Fibroblast of the aortic adventitia (primary cell): ENCODE results near the gene DIPK1C. TPM values are rescaled to one million over a fixed set of nuclear protein-coding genes. Genes with fewer than 3 reads are reported as not detected.

Experiments used
- DNase-seq: peaks from one replicate; pipeline ENCODE4 v3.0.0-alpha.2; 2010; ENCODE audit warnings: low read depth
- H3K4me3 ChIP-seq: 2 replicates; pipeline ENCODE4 v1.5.1; 2011; ENCODE audit warnings: low read depth, mild to moderate bottlenecking, control low read depth, low read length, moderate library complexity
- CTCF ChIP-seq: IDR thresholded peaks from 2 replicates; pipeline ENCODE4 v1.5.1; 2011; ENCODE audit warnings: mild to moderate bottlenecking, low read length, control low read depth, inconsistent platforms; ENCODE audit not compliant: insufficient read depth
- total RNA-seq: library from RNA; depleted of rRNA; stranded (reverse); fragments of >200 nt; gene quantifications from 2 replicates; pipeline ENCODE4 v1.2.3, GENCODE V29; 2012; ENCODE audit warnings: low replicate concordance

The DIPK1C gene
- total RNA-seq, 1 donor, result not detected

DNA sequence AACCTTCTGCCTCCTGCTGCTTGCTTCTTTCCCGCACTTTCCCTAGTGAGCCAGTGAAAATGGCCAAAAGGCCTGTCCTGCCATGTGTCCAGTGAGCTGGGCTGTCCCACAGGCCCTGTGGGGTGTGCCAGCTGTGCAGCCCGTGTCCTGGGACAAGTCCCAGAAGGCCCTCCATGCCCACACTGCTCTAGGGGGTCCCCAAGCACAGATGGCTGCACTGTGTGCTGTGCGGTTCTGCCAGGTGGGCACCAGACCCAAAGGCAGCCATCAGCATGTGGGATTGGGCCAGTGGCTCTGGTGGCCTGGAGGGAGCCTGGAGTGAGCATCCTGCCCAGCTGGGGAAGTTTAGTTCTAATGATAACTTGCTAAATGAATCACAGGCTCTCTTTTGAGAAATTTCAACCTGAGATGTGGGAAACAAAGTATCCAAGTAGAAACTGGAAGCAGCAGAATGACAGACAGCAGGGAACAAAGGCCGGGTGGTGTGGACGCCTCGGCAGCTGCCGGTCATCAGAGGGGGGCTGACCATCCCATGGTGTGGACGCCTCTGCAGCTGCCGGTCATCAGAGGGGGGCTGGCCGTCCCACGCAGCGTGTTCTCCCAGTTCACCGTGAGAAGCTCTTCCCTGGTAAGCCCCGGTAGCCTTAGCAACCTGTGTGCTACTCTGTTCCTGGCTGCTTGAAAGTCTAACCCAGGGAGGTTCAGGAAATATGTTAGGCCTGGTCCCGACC is 29.2 kb upstream of the DIPK1C start:
- no peak overlapping the region for H3K4me3 ChIP-seq
- DNase-seq, result no peak
- no peak for TF ChIP-seq CTCF

DNA sequence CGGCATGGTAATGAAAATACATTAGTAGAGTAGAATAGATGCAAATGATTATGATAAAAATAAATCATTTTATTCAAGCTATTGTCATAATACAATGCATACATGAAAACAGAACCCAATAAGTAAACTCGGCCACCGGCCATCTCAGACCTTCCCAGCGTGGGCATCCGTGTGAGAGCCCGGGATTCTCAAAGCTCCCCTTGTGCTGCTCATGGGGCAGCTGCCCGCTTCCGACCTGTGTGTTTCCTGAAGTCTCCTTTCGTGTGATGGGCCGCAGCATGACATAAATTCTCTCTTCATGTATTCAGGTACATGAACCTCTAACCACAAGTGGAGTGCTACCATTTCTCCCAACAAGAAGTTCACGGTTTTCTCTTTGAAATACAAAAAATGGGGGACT is 25.6 kb upstream of the DIPK1C start:
- no peak for TF ChIP-seq CTCF
- DNase-seq, result no peak
- no peak overlapping the region for H3K4me3 ChIP-seq

- no peak for DNase-seq
These were observed 23.1 kb upstream of the DIPK1C start for GRCh38 chr18:74480149-74480651.

DNA sequence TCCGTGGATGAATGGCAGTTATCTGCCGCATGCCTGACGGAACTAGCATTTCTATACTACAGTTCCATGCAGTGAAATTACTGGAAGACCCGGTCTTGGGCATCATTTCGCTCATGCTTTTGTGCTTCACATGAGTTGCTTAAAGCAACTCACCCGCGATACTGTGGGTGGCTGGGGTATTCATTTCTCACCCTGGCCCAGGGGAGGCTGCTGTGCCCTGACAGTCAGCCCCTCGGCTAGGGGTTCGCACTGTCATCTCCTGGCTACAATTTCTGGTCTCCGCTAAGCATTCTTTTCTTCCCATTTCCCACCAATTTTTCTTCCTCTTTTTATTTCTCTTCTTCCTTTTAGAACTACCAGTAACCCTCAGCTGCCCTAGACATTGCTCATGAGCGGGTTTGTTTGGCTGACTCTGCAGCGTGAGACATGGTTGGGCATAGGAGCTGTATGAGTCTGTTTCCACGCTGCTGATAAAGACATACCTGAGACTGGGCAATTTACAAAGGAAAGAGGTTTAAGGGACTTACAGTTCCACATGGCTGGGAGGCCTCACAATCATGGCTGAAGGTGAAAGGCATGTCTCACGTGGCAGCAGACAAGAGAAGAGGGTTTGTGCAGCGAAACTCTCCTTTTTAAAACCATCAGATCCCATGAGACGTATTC is 22.5 kb upstream of the DIPK1C start:
- no peak for TF ChIP-seq CTCF
- DNase-seq, result no peak
- no peak overlapping the region for H3K4me3 ChIP-seq

More at GRCh38 chr18:74480149-74480651, 23.1 kb upstream of the DIPK1C start:
- TF ChIP-seq CTCF, result no peak
- no peak overlapping the region for H3K4me3 ChIP-seq

DNA sequence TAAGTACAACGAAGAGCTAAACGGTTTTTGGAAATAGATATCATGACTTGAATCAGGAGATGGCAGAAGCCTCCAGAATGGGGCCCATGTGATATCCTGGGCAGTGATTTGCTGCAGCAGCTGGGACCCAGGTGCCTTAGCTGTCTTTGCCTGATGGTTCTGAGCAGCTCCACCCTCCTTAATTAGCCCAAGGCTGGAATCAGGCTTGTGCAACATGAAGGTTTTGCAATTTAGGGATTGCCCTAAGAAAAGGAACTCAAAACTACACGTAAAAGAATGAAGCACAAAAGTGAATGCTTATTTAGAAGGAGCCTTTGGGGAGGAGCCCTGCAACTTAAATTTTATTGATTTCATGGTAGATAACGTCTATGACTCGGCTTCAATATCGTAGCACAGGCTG is 21.8 kb upstream of the DIPK1C start:
- peak; percentile 21 for DNase-seq
- TF ChIP-seq CTCF, result no peak
- no peak overlapping the region for H3K4me3 ChIP-seq

DNA sequence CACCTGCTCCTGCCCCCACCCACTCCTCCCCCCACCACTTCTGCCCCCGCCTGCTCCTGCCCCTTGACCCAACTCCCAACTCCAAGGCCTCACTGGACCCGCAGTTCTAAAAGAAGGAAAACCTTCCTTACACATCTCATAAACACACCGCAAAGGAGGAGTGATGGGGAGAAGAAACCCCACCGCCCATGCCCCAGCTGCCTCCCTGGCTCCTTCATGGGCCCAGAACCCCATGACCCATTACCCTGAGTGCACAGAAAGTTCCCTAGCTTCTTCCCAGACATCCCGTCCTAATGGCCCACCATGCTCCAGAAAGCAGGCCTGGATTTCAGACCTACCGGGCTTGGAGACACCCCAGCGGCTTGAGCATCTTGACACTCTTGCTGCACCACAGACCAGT is 21.2 kb upstream of the DIPK1C start:
- DNase-seq, result no peak
- no peak overlapping the region for H3K4me3 ChIP-seq
- TF ChIP-seq CTCF, result no peak

- no peak overlapping the region for H3K4me3 ChIP-seq
- DNase-seq, result no peak
- no peak for TF ChIP-seq CTCF
These were observed 20.7 kb upstream of the DIPK1C start for GRCh38 chr18:74477771-74478170.
